GM12875 (cell line): ENCODE data around the gene ULK2.

Experiments
- H3K4me3 ChIP-seq: one replicate; pipeline ENCODE4 v1.5.1; 2011; ENCODE audit warnings: low read depth, low read length, control low read depth
- TF ChIP-seq, protein P1 (sequence below): IDR thresholded peaks from 2 replicates; pipeline ENCODE4 v1.5.1; 2011; ENCODE audit warnings: low read depth, mild to moderate bottlenecking, control low read depth, inconsistent platforms, low read length, moderate library complexity, borderline replicate concordance; ENCODE audit not compliant: insufficient read depth

ULK2 gene

DNA sequence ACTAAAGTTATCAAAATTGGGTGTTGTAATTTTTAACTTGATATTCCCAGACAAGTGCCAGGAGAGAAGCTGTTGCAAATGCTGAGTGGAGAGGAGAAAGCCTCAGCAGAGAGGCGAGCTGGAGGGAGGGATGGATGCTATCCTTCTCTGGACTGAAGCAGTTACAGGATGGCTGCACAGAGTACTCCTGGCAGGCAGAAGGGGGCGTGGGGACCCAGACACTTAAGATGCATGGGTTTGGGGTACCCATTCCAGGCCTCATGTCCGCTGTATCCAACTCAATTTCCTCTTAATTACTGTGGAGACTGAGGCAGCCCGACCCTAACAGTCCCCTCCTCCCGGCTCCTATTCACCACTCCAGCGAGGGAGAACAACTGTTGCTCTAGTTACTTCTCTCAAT, 94.2 kb downstream of the ULK2 start:
- H3K4me3 ChIP-seq = no peak overlapping the region
- TF ChIP-seq, protein P1, sequence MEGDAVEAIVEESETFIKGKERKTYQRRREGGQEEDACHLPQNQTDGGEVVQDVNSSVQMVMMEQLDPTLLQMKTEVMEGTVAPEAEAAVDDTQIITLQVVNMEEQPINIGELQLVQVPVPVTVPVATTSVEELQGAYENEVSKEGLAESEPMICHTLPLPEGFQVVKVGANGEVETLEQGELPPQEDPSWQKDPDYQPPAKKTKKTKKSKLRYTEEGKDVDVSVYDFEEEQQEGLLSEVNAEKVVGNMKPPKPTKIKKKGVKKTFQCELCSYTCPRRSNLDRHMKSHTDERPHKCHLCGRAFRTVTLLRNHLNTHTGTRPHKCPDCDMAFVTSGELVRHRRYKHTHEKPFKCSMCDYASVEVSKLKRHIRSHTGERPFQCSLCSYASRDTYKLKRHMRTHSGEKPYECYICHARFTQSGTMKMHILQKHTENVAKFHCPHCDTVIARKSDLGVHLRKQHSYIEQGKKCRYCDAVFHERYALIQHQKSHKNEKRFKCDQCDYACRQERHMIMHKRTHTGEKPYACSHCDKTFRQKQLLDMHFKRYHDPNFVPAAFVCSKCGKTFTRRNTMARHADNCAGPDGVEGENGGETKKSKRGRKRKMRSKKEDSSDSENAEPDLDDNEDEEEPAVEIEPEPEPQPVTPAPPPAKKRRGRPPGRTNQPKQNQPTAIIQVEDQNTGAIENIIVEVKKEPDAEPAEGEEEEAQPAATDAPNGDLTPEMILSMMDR = no peak

DNA sequence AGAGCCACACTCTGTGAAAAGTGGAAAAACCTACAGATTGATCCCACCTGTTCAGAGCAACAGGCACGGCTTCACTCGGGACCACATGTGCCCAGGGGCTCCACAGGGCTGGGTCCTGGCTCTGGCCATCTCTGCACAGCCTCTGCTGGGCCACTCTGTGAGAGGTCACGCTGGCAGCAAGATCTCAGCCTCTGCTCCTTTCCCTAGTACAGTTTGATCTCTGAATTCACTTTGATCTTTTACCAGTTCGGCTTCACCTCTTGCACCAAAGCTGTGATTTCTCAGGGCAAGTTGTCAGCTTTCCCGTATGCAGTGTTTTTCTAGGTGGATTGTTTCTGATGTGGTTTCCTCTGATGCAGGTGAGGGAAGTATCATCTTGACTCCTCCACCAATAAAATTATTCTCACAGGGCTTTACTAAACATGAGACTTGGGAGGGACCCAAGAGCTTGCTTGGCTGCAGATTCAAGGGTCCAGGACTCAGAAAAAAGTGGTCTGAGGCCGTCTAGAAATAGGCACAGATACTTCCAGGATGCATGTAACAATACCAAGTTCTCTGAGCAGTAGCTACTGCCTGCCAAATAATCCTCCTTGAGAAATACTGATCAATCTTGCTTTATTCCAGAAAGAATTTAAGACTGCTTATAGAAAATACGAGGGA, 95.6 kb downstream of the ULK2 start:
- TF ChIP-seq, protein P1 = no peak
- H3K4me3 ChIP-seq = no peak overlapping the region

DNA sequence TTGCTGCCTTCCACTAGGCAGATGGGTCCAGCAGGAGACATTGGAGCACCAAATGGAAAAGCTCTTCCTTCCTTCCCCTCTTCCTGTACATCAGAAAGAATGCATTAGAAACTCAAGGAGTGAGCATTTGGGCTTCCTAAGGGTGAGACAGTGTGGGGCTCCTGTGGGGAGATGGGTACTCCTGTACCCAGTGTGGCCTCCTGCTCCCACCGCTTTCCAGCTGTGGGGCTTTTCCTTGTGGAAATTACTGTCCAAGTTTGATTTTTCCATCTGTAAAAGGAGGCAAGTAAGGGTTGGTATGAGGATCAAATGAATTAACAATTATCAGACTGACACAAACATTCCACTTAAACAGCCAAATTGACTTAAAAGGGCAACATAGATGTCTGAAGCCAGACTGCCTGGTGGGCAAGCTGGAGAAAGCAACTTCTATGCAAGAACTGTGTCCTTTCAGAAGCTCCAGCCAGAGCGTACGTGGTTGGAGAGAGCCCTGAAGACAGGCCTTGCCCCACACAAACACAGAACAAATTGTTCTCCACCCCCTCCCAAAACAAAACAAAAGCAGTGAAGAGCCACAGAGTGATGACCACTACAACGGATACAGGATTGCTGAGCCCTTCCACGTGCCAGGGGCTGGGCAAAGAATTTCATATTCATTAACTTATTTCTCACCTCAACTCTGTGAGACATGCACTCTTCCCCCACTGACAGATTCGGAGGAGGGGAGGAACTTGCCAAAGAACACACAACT, 96.6 kb downstream of the ULK2 start:
- TF ChIP-seq, protein P1 = no peak
- H3K4me3 ChIP-seq = no peak overlapping the region

DNA sequence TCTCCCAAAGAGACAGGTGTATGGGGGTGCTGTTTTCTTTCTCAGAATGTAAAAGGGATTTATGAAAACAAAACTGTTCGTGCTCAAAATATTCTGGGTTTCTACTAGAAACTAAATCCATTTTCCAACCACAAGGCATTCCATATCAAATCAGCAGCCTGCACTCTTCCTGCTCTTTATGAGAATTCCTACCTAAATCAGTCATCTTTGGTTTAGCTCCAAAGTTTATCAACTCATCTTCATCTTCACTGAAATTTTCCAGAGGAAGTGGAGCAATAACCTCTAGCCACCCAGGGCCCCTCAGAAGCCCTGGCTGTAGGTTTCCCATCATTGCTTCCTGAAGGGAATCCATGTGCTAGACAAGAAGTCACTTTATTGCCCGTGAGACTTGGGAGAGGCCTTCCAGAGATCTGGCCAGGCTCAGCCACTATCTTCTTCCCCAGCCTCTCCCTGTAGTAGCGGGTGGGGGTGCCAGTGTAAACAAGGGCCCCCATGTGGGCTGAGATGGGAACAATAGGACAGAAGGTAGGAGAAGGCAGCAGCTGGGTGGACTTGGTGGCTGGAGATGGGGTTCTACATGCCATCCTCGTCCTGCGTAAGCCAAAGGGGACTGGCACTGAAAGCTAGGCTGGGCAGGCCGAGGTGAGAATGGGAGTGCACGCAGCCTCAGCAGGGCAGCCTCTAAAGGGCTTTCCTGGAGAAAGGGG, 97.6 kb downstream of the ULK2 start:
- TF ChIP-seq, protein P1 = no peak
- no peak overlapping the region for H3K4me3 ChIP-seq

DNA sequence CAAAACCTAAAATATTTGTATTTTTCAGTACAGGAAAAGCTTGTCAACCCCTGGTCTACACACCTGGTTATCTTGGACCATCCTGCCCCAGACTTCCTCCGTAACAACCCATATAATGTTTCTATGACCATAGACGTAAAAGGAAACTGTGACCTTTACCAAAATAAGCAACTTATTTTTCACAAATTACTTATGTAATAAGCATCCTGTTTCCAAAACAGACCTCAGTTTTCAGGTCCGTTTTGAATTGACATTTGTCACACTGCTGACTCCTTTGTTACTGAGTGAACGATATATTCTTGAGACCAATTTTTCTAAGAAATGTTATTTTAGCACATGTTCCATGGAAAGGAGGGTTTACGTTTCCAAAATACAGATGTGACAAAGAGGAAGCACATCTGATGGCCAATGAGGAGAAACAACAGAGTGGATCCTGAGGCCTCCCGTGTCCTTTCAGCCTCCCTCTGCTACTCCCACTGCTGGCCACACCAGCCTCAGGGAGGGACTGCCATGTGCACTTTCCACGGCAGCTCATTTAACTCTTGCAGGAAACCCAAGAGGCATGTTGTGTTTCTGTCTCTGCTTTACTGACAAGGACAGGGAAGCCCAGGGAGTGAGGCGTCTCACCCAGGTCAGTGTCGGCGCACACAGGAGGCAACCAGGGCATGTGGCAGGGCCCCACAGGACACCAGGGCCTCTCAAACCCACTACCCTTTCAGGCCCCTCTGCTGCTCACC, 99.5 kb downstream of the ULK2 start:
- H3K4me3 ChIP-seq = no peak overlapping the region
- TF ChIP-seq, protein P1 = no peak

DNA sequence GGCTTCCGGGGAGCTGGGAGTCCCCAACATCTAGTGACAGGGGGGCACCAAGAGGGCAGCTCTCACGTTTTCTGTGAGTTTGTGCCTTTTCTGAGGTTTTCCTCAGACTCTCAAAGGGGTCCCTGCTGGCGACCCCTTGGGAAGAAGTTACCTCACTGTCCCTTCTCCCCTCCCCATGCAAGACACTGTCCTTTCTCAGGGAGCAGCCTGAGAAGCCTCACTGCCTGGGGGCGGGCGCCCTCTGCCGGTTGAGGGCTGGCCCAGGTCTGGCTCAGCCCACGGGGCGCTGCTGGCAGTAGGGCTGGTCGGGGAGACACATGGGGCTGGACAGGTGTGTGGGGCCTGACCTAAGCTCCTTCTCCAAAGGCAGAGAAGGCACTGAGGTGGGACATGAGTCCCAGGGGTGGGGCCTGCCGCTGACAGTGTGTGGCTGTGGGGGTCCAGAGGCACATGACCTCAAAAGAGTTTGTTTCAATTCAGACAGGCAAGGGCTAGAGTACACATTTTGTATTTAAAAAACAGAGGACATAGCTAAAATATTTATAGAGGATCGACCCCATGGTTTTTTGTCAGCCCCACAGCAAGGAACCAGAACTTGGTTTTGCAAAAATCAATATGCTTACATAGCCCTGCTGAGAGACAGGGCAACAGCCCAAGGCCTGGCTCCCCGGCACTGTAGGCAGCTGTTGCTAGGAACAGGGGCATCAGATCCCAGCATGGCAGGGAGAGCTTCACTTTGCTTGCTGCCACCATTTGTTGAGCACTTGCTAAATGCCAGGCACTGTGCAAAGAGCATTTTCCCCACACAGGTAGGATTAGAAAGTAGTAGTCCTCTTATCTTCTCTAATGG, 101.1 kb downstream of the ULK2 start:
- no peak overlapping the region for H3K4me3 ChIP-seq
- TF ChIP-seq, protein P1 = peak; percentile 98
